Measurements from ENCODE around the gene MAP3K15.

The MAP3K15 gene

GRCh38 chrX:19514791-19515614 lies at the start of gene MAP3K15:
Gene MAP3K15, minus strand, starts transcription at chrX:19515508. Its CDS starts 247 bp downstream, at chrX:19515261.
- H3K4me3 ChIP-seq (replicated peaks; ENCODE audit: low read depth, low read length) = no peak within 1 kb of the TSS
- TF ChIP-seq CTCF (IDR thresholded peaks at IDR 0.05; ENCODE audit: low read length, missing control alignments) = no peak
- DNase-seq (ENCODE audit: low read depth) = no peak

- no peak for DNase-seq (ENCODE audit: low read depth)
- TF ChIP-seq CTCF (IDR thresholded peaks at IDR 0.05; ENCODE audit: low read length, missing control alignments) = no peak
- H3K4me3 ChIP-seq (replicated peaks; ENCODE audit: low read depth, low read length) = no peak overlapping the region
Observed at GRCh38 chrX:19564606-19565005, 49.3 kb upstream of the MAP3K15 start.

GRCh38 chrX:19563746-19564145 lies 48.4 kb upstream of the MAP3K15 start:
- no peak for DNase-seq (ENCODE audit: low read depth)
- TF ChIP-seq CTCF (IDR thresholded peaks at IDR 0.05; ENCODE audit: low read length, missing control alignments) = no peak

GRCh38 chrX:19563327-19563726 lies 48.0 kb upstream of the MAP3K15 start:
- no peak for TF ChIP-seq CTCF (IDR thresholded peaks at IDR 0.05; ENCODE audit: low read length, missing control alignments)
- H3K4me3 ChIP-seq (replicated peaks; ENCODE audit: low read depth, low read length) = no peak overlapping the region
- no peak for DNase-seq (ENCODE audit: low read depth)

More at GRCh38 chrX:19563746-19564145, 48.4 kb upstream of the MAP3K15 start:
- no peak overlapping the region for H3K4me3 ChIP-seq (replicated peaks; ENCODE audit: low read depth, low read length)

GRCh38 chrX:19560611-19561010 lies 45.3 kb upstream of the MAP3K15 start:
- no peak for TF ChIP-seq CTCF (IDR thresholded peaks at IDR 0.05; ENCODE audit: low read length, missing control alignments)

GRCh38 chrX:19557822-19558221 lies 42.5 kb upstream of the MAP3K15 start:
- DNase-seq (ENCODE audit: low read depth) = no peak
- TF ChIP-seq CTCF (IDR thresholded peaks at IDR 0.05; ENCODE audit: low read length, missing control alignments) = no peak
- no peak overlapping the region for H3K4me3 ChIP-seq (replicated peaks; ENCODE audit: low read depth, low read length)

More at GRCh38 chrX:19560611-19561010, 45.3 kb upstream of the MAP3K15 start:
- DNase-seq (ENCODE audit: low read depth) = no peak
- H3K4me3 ChIP-seq (replicated peaks; ENCODE audit: low read depth, low read length) = no peak overlapping the region

- no peak for DNase-seq (ENCODE audit: low read depth)
- no peak overlapping the region for H3K4me3 ChIP-seq (replicated peaks; ENCODE audit: low read depth, low read length)
- no peak for TF ChIP-seq CTCF (IDR thresholded peaks at IDR 0.05; ENCODE audit: low read length, missing control alignments)
Observed at GRCh38 chrX:19556202-19556601, 40.9 kb upstream of the MAP3K15 start.

All from fibroblast of pulmonary artery (primary cell).